NCI-H748 (cell line): ENCODE data around the gene MTCH1.

Source experiments
- DNase-seq: peaks from one replicate; lab custom pipeline; 2025; ENCODE audit not compliant: unreplicated experiment; lab: John Stamatoyannopoulos, UW

The MTCH1 gene

GRCh38 chr6:36985808-36986703 is at the start of gene MTCH1:
Gene MTCH1 (minus strand): TSS chr6:36986196. CDS start chr6:36986173, 23 bp downstream.
- peak; percentile 95 for DNase-seq

DNA sequence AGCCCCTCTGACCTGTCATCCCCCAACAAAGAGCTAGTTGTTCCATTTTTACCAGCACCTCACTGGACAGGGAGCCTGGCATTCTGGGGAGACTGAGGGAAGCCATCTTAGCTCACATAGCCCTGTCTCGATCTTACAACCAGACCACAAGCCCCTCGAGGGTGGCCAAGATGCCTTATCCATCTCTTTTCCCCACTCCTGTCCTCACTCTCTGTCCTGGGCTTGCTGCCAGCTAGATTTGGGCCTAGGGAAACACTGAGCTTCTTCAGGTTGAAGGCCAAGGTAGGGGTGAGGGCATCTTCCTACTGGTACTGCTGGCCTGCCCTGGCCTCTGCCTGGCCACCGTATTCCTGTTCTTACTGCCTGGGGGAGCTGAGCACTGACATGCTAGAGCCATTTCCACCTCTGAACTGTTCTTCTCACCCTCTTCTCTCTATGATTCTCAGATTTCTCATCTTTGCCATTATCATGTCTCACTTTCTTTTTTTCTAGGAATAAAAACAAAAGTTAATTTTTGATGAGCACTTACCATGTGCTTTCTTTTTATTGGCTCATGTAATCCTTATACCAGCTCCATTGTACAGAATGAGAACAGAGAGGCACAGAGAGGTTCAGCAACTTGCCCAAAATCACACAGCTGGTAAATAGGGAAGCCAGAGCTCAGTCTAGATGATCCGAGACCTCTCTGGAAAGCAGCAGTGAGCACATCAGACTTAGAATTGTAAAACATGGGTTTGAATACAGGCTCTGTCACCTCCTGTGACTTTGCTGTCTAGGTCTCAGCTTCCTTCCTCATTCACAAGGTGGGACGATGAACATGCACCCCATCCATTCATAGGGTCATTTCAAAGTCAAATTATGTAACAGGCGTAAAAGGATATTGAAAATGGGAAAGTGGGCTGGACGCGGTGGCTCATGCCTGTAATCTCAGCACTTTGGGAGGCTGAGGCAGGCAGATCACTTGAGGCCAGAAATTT is 48.1 kb upstream of the MTCH1 start:
- DNase-seq: no peak

DNA sequence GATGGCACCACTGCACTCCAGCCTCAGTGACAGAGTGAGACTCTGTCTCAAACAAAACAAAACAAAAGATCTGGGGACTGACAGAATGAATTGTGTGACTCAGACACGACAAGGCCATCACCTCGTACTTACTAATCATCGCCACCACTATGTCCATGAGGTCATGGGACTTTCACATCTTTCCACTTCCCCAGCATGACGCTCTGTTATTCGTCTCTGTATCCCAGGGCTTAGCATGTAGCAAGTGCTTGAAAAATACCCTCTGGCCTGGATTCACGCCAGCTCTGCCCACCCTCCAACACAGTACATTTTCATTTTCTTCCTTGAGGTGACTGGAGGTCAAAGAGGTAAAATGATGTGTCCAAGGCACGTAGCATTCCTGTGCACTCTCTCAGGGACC is 47.3 kb upstream of the MTCH1 start:
- no peak for DNase-seq

DNA sequence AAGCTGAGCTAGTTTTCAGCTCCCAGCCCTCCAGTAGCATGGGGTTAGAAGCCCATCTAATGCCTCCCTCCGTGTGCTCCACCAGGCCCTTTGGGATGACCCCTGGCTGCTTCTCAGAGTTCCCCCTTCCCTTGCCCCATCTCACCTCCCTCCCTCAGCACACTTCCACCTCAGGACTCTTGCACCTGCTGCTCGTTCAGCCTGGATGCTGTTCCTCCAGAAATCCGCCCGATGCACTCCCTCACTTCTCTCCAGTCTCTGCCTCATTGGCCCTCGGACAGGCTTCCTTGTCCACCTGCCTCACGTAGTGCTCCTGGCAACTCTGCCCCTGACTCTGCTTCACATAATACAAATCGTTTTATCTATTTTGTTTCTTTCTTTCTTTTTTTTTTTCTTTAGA is 46.2 kb upstream of the MTCH1 start:
- no peak for DNase-seq

- no peak for DNase-seq
These were observed 44.6 kb upstream of the MTCH1 start for GRCh38 chr6:37030599-37030998.

GRCh38 chr6:37029249-37029971 is 43.4 kb upstream of the MTCH1 start:
- peak; percentile 67 for DNase-seq

- no peak for DNase-seq
These were observed 41.9 kb upstream of the MTCH1 start for GRCh38 chr6:37027811-37028469.

DNA sequence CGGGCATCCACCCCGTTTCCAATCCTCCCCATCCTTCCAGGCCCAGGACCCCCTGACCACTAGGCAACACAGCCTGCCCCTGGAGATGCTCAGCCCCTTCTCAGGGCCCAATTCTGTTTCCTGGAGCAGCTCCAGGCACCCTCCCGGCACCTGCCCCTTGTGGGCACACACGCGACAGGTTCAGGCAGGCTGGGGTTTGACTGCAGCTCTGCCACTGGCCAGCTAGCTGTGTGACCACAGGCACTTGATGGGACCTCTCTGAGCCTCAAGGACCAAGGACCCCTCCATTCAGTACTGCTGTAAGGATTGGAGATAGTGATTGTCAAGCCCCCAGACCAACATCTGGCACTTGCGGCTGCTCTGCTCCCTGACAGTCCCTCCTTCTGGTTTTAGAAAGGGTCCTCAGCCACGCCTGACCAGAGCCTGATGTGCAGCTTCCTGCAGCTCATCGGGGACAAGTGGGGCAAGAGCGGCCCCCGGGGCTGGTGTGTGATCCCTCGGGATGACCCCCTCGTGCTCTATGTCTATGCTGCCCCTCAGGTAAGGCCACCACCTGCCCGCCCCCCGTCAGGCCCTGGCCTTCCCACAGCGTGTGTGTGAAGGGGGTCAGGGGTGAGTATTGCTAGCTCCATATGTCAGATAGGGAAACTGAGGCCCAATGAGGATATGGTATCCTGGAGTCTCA is 41.2 kb upstream of the MTCH1 start:
- no peak for DNase-seq

- DNase-seq: no peak
These were observed 39.8 kb upstream of the MTCH1 start for GRCh38 chr6:37025621-37026466.

DNA sequence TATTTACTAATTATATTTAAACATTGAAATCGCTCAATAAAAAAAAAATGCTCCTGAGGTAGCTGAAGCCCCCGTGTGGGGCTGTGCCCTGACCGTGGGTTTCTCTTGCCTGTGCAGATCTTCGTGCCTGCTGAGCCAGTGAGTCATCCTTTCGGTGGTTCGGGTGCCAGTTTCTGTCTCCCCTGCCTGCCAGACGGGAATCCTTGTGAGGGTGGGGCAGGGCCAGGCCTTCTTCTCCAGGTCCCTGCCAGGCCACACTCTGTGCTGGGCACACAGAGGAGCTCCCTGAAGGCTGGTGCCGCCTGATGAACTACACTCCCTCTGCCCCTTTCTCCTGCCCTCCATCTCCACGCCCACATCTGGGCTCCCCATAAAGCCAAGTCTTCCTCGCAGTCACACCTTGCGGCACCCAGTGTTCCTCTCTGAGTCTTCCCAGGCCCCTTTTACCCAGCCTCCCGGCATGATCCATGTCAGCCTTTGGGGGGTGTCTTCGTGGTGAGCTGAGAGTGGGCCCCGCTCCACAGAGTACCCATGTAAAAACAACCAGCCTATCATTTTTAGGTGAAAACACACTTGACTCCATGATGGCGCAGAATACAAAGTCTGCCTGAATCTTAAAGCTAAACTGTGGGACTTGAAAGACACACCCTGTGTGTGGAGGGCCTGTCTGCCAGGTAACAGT is 38.8 kb upstream of the MTCH1 start:
- no peak for DNase-seq

GRCh38 chr6:37022135-37022863 is 36.3 kb upstream of the MTCH1 start:
- no peak for DNase-seq

DNA sequence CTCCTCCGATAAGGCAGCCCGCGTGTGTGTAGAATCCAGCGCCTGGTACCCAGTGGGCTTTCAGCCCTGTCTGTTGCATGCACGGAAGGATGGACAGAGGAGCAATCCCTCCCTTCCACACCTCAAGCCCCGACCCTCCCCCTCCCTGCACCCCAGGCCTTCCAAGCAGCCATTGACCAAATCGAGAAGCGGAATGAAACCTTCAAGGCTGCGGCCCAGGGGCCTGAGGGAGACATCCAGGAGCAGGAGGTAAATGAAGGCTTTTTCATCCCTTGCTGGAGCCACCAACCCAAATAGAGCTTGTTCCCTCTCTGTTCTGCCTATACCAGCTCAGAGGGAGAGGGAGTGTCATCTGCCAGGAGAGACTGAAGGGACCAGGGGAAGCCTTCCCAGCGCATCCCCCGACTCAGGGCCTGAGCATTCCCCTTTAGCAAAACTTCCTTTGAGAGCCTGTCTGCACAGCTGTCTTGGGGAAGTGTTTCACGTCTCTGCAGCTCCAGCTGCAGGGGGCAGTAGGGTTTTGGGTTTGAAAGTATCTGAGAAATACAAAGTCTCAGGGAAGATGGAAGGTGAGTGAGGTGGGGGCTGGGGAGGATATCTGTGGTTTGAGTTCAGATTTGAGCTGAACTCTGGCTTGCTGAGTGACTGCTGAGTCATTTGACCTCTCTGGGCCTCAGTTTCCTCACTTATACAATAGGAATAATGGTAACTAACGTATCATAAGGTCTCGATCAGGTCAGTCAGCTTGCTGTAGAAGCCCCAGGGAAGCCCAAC is 35.5 kb upstream of the MTCH1 start:
- DNase-seq: no peak

GRCh38 chr6:37020812-37021211 is 34.8 kb upstream of the MTCH1 start:
- no peak for DNase-seq

DNA sequence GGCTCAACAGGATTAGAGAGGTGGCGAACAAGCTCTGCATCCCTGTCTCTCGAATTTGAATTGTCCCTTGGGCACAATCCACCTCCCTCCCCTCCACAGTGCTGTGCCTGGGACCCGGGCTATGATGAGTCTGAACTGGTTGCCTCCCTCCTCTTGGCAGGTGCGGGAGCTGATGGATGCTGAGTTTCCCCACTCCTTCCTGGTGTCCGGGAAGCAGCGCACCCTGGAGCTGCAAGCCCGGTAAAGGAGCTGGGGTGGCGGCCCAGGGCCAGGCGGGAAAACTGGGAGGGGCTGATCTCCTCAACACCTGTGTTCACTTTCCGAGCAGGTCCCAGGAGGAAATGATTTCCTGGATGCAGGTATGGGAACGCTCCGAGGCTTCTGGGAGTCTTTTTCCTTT is 34.4 kb upstream of the MTCH1 start:
- DNase-seq: peak; percentile 67

DNA sequence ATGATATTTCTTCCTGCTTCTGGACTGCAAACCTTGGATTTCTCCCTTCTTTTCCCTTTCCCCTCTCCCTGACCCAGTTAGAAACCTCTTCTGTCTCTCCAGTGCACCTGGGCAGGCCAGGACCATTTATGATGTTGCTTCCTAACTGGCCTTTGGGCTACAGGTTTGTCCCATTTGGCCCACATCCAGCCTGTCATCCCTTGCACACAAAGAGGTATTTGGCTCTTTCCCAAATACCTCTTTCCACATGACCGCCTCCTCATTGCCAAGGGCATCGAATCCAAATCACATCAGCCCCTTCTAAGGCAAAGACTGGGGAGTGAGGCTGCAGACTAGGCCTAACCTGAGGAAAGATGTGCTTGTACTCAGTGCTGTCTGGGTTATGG is 33.1 kb upstream of the MTCH1 start:
- peak; percentile 90 for DNase-seq

DNA sequence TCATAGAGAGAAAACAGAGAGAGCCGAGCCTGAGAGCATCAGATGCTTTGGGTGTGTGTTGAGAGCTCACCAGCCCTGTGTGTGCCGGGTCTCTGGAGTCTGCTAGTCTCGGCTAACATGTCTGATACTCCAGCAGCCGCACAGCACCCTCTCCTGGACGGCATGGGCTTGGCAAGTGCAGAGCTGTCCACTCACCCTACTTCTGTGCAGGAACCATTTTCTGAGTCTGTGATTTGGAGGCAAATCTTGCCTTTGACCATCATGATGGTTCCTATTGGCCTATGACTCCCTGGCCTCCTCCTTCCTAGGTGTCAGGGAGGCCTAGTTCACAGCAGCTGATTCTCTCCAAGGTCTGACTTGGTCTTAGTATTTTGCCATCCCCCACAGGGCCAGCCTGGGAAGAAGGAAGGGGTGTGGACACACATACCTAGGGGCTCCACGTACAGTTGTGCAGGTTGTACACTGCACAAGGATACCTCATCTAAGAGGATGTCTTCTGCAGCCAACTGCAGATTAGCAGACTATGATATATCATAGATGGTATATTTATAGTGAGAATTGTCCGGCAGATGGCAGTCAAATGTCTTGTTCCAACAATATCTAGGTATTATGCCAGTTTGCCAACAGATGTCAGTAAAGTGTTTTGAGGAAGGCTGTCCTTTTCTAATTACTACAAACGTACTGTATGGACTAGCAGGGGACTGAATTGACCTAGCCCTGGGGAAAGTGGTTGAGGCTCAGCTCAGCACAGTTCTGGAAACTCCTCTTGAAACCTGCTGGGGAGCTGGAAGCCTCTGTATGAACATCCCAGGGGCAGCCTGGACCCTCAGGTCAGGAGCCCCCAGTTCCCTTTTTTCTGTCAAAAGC is 32.4 kb upstream of the MTCH1 start:
- DNase-seq: peak; percentile 91
